Testis (tissue), 2 donors: ENCODE data around the gene UBTF.
A peak's percentile ranks its signal among the peaks of the same experiment; 100 is the strongest.

ENCODE experiments used
- CTCF ChIP-seq, 3 experiments: fragments of 450-650 bp in 2 of 3; fragments of 200-600 bp in 1 of 3; sonication (generic) in 1 of 3; IDR thresholded peaks; one replicate each; pipeline ENCODE4 v1.5.1; 2016 to 2019; ENCODE audit warnings: antibody characterized with exemption in 3 of 3, mild to moderate bottlenecking in 2 of 3, moderate library complexity in 1 of 3
- POLR2A ChIP-seq: fragments of 450-650 bp; IDR thresholded peaks from one replicate; pipeline ENCODE4 v1.6.1; 2017; ENCODE audit warnings: antibody characterized with exemption, mild to moderate bottlenecking, moderate library complexity

GRCh38 chr17:44218344-44219107, 949 bp downstream of the UBTF start:
- TF ChIP-seq CTCF (IDR thresholded peaks at IDR 0.05) (peak; percentile 29 to 50 (median 35)), POLR2A (no peak)
